Iris pigment epithelial cell (primary cell): ENCODE measurements around the gene ELL.
"Not testable (repeated sequence)": the region's sequence is repeated elsewhere in the genome, so short reads cannot be mapped to it uniquely, and the experiment has no call there.

Source experiments
- DNase-seq: peaks from one replicate; pipeline ENCODE4 v3.0.0-alpha.2; 2011; ENCODE audit warnings: low read depth

ELL gene

DNA sequence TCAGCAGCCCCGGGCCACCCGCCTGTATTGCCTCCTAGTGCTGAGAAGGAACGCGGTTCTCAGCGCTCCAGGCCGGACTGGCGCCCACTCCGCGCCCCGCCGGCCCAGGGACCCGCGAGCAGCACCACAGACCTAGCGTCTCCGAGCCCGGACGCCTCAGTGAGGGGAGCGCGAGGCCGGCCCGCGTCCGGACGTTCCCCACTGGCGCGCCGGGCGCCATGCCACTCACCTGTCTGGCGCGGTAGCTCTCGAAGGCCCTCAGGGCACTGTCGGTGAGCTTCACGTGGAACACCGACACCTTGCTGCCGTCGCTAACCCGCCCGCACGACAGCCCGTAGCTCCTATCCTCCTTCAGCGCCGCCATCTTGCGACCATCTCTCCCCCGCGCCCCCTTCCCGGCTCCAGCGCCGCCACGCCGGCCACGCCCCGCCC, at the start of gene ELL:
Gene ELL, minus strand, starts transcription at position 379 of the 432 bp plus-strand sequence. Its CDS starts 15 bp downstream, at position 364.
- no peak for DNase-seq

DNA sequence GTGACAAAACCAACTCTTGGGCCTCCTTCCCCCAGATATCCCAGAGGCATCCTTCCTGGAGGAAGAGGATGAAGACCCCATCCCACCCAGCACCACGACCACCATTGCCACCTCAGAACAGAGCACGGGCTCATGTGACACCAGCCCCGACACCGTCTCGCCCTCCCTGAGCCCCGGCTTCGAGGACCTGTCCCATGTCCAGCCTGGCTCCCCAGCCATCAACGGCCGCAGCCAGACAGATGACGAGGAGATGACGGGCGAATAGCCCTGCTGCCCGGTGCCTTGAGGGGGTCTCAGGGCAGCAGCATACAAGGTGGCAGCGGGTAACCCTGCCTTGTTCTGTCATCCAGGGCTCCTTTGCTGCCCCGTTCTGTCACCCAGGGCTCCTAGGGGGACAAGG, 46.5 kb upstream of the ELL start:
- DNase-seq, result no peak

DNA sequence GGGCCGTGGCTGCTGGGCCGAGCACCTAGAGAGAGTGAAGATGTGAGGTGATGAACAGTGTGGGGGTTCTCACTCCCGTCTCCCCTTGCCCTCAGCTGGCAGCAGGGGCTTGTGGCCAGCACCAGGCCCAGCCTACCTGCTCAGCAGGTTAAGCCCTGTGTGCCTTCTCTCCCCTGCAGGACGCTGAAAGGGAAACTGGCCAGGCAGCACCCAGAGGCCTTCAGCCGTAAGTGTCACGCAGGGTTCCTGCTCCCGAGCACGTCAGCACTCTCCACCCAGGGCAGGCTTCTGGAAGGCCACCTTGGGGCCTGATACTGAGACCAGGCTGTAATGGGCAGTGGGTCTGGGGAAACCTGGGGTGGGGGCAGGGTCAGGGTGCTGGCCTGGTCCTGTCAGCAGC, 45.1 kb upstream of the ELL start:
- DNase-seq, result no peak

DNA sequence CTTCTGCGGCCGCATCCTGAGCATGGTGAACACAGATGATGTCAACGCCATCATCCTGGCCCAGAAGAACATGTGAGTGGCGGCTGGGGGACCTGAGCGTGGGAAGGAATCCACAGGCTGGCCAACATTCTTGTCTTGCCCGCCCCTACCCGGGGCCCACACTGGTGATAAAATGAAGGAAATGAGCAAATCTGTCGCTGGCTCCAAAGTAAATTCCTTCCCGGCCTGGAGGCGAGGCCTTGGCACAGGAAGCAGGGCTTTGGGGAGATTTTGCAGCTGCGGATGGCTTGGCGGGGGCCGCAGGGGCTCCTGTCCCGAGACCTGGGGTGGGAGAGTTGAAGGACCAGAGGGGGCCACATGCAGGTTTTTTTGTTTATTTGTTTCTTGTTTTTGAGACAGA, 40.2 kb upstream of the ELL start:
- peak; percentile 64 for DNase-seq

DNA sequence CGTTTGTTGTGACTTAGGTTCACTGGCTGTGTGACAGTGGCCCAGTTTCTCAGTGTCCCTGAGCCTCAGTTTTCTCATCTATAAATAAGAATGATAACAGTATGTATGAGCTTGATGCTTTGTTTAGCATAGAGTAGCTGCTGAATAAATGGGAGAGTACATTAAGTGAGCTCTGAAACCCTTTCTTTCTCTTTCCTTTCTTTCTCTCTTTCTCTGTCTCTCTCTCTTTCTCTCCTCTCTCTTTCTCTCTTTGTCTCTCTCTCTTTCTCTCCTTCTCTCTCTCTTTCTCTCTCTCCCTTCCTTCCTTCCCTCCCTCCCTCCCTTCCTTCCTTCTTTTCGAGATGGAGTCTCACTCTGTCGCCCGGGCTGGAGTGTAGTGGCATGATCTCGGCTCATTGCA, 37.8 kb upstream of the ELL start:
- DNase-seq, result no peak

DNA sequence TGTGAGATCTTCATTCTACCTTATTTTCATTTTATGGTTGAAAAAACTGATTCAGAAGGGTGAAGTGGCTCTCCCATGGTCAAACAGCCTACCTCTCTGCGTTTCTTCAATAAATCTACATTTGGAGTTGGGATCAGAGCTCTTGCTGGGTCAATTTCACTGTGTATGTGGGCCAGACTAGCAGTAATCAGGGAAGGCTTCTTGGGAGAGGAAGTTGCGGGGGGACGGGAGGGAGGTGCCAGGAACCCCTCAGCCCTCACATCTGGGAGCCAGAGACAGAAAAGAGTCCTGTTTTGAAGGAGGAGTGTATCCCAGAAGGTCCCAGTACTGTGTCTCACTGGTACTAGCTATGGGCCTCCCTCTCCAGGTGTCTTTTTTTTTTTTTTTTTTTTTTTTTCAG, 36.7 kb upstream of the ELL start:
- no peak for DNase-seq

DNA sequence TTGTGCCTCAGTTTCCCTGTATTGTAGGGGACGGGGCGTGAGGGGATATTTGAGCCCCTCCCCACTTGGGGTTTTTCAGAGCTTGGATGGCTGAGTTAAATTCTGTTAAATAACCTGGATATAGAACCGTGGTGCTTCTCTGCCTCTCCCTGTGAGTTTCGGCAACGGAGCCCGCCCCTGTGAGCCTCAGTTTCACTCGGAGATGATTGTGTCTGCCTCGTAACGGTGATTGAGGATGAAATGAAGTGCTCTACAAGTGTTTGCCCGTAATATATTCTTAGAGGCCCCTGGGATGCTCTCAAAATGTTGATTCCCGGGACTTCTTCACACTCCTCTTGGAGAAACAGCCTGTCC, 36.3 kb upstream of the ELL start:
- DNase-seq, result no peak

DNA sequence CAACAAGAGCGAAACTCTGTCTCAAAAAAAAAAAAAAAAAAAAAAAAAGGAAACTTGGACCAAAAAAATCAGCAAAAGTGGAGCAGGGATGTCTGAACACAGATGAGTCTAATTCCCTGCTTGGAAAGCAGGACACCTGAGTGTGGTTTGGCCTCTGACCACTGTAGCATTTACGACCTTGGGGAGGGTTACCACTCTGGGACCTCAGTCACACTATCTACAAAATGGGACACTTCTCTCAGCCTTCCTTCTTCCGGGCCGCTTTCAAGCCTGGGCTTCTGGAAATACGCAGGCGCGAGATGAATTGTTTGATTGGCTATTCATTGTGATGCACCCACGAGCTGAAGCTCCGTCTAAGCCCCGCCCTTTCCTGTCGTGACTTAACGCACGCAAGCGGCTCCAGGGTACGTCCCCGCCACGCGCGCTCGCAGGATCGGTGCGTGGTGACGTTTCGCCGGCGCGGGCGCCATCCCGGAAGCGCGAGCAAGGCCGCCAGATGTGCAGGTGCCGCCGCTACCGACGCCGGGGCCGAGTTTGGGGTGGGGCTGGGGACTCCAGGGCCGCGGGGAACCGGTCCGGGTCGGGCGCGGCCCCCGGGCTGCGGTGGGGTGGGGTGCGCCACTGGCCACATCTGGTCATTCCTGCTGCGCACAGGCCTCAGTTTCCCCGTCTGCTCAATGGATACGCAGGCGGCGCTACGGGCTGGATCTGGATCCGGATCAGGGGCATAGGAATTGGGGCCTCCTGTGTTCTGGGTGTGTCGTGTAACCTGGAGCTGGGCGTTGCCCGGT, 35.7 kb upstream of the ELL start, which contains the start of gene KXD1:
Gene KXD1, plus strand, starts transcription at position 460 of the 791 bp plus-strand sequence. CDS start 4,187 bp downstream, outside the sequence.
- DNase-seq, result peak; percentile 99

DNA sequence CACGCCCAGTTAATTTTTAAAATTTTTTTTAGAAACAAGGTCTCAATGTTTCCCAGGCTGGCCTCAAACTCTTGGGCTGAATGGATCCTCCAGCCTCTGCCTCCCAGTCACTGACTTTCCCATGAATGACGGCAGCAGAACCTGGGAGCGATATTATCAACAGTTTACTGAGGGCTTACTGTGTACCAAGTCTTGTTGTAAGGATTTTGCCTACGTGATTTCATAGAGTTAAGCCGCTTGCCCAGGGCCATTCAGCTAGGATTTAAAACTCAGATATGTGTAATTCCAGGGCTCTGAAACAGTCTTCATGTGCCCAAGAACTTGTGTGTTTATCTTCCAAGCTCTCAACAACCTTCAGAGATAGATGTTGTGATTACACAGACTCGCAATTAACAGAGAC, 29.8 kb upstream of the ELL start:
- no peak for DNase-seq

DNA sequence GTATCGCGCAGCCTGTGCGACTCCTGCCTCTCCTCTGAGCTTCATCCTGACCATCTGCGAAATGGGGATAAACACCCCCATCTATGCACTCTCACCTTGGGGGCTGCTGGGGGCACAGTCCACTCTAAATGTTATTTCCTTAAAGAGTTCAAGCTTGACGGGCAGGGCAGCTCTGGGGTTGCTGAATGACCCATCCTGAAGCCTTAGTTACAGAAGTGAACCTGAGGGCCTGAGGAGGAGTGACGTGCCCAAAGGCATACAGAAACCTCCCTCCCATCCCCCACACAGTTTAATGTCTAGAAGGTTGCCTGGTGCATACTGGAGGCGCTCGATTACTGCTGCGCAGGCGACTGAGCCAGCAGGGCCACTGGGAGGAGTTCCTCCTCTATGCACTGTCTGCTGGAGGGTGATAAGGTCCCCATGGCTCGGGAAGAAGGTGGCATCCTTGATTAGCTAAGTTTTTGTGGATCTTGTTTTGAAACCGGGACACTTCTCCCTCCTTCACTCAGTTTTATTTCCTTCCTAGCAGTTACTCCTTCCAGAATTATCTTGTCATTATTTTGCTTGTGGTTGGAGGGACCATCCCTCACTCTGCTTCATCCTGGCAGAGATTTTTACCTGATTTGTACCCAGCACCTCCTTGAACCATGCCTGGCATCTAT, 22.1 kb upstream of the ELL start:
- DNase-seq, result peak; percentile 67

DNA sequence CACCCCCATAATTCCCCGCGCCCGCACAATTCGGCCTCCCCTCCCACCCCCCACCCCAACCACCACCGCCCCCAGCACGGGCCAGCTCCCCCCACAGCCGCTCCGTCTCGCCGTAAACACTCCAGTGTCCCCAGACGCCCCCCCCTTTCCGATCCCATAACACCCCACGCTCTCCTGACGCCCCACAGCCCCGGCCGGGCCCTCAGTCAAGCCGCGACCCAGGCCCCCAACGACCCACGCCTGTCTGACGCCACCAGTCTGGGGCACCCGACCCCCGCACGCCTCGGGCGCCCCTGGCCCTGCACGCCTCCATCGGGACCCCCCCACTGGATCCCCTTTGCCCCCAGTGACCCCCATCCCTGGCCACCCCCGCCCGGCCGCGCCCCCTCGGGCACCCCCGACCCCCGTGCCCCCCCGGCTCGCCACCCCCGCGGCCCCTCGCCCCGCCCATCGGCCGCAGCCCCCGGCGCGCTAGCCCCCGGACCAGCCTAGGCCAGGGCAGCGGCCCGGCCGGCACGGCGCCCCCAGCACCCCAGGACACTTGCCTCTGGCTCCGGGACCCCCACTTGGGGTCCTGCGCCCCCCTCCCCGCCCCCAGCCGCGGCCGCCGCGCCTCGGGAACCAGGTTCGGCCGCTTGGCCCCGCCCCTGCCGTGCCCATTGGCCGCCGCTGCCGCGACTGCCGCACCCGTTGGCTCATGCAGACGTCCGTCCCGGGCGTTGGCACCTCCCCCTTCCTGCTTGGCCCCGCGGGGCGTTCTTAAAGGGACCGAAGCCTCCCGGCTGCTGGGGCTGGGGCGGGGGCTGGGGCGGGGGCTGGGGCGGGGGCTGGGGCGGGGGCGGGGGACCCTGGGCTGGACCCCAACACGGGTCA, 21.3 kb upstream of the ELL start, which contains the start of gene FKBP8:
Gene FKBP8, minus strand, starts transcription at position 633 of the 873 bp plus-strand sequence. CDS start 1,603 bp downstream, outside the sequence.
- peak; percentile 86 for DNase-seq

DNA sequence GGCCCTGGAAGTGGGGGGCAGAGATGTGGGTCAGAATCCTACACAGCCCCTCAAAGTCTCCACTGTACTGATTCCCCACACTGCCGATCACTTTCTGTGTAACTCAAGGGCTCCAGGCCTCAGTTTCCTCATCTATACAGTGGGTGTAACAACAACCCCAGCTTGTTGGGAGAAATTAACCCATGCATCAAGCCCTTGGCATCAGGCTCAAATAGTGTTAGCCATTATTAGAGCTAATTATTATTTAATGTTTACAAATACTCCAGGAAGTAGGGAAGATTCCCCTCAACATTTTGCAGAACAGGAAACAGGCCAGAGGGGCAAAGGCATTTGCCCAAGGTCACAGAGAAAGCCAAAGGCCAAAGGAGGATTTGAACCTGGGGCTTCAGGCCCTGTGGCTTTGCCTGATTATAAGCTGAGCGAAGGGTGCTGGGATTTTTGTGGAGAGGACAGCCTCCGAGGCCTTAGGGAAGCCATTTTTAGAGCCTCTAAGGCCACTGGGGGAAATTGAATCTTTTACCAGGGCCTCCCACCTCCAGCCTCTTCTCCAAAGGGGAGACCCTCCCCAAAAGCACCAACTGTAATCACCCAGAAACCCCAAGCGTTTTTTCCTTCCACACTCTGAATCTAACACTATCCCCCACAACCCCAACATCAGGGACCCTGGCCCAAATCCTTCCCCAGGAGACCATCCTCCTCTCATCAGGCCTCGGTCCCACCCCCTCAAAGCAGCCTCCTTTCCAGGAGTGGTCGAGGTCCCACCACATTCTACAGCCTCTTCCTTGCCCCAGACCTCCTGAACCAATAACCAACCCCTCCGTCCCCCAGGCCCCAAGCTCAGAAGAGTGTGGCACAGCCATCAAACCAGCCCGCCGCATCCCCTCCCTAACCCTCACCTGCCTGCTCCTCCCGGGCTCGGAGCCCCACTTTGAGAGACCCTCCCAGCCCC, 20.4 kb upstream of the ELL start:
- no peak for DNase-seq

DNA sequence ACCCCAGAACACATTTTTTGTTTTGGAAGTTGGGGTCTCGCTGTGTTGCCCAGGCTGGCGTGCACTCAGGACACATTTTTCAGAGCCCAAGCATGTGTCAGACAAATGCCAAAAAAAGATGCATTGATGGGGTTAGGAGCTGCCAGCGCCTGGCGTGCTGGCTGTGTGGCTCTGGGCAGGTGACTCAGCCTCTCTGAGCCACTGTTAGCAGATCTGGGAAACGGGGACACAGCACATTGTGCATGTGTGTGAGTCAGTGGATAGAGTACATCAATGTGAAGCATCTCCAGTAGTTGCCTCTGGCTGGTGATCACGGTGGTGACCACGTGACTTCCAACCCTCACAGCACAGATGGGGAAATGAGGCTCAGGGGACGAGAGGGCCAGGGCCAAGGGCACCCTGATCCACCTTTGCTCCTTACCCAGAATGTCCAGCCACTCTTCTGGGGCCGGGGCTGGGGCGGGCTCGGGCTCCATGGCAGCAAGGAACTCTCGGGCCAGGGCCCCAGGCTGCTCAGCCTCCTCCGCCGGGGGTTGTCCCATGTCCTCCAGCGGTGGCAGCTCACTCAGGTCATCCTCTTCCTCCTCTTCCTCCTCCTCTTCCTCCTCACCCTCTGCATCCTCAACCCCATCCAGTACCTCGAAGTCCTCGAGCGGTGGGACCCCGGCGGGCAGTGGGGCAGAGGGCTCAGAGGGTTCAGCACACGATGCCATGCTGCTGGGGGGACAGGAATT, 19.6 kb upstream of the ELL start:
- DNase-seq, result peak; percentile 32

DNA sequence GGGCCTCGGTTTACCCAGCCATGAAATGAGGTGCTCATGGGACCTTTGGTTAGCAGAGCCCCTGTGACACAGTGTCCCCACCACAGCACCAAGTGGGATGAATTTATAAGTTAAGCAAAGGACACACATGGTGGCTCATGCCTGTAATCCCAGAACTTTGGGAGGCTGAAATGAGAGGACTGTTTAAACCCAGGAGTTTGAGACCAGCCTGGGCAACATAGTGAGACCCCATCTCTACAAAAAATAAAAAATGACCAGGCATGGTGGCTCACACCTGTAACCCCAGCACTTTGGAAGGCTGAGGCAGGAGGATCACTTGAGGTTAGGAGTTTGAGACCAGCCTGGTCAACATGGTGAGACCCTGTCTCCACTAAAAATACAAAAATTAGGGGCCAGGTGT, 18.3 kb upstream of the ELL start:
- not testable (repeated sequence) for DNase-seq

DNA sequence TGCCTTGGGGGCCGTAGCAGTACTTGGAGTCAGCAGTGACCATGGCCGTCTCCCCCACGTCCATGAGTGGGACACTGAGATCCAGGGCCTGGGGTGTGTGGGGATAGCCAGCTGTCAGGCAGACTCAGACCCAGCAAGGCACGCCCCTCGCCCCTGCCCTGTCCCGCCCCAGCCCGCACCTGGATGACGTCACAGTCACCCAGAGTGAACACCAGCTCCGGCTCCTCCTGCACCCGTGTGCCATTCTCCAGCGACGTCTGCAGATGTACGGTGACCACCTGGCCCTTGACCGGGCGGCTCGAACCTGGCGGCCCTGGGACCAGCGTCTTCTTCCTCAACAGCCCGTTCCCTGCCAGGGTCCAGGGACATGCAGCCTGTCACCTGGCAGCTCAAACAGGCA, 17.5 kb upstream of the ELL start:
- DNase-seq, result no peak

DNA sequence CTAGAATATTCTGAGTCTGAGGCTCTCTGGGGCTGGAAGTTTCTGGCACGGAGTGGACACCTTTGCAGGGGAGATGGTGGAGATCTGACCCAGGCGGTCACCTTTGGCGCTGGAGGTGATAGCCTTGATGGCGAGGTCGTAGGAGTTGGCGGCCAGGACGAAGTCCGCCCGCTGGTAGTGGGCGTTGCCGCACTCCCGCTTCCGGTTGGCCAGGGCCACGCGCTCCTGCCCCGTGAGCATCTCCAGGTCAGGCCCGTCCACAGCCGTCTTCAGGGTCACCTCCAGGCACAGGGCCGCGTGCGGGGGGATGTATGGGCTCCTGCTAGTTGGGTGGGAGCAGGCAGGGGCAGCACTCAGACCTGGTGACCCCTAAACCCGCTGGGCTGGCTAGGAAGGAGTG, 16.2 kb upstream of the ELL start:
- no peak for DNase-seq

DNA sequence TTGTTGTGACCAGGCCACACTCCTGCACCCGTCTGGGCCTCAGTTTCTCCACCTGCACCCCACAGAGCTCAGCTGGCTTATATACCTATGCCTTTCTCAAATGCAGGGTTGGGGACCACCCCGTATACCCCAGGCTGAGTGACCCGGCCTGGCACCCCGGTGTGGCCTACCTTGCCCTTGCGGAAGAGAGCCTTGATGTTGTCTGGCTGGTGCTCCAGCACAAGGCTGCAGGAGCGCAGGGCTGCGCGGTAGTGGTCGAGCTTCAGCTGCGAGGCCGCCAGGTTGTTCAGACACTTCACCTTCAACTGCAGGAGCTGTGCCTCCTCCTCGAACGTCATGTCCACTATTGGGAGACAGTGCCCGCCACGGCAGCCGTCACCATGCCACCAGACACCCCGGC, 15.6 kb upstream of the ELL start:
- no peak for DNase-seq

DNA sequence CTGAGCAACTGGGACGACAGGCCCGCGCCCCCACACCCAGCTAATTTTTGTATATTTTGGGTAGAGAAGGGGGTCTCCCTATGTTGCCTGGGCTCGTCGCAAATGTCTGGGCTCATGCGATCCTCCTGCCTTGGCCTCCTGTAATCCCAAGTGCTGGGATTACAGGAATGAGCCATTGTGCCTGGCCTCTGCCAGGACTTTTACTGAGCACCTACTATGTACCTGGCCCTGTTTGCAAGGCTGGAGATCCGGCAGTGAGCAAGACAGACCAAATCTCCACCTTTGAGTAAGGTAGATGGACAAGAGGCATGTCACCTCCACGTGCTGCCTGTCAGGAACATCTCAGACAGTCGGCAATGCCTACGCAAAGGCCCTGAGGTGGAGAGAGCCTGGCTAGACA, 14.6 kb upstream of the ELL start:
- no peak for DNase-seq

DNA sequence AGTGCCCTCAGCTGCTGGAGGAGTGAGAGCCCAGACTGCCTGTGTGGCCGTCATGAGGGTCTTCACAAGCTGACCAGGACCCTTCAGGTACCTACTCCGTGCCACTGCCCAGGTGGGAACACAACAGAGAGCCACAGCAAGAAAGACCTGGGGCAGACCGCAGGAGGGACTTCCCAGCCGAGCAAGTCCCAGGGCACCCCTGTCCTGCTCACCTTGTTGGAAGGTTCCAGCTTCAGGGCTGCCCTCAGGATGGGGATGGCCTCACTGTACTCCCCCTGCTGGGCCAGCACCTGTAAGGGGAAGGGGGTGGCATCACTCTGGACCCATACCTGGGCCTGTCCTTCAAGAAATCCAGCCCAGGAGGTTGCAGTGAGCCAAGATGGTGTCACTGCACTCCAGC, 11.2 kb upstream of the ELL start:
- DNase-seq, result no peak

DNA sequence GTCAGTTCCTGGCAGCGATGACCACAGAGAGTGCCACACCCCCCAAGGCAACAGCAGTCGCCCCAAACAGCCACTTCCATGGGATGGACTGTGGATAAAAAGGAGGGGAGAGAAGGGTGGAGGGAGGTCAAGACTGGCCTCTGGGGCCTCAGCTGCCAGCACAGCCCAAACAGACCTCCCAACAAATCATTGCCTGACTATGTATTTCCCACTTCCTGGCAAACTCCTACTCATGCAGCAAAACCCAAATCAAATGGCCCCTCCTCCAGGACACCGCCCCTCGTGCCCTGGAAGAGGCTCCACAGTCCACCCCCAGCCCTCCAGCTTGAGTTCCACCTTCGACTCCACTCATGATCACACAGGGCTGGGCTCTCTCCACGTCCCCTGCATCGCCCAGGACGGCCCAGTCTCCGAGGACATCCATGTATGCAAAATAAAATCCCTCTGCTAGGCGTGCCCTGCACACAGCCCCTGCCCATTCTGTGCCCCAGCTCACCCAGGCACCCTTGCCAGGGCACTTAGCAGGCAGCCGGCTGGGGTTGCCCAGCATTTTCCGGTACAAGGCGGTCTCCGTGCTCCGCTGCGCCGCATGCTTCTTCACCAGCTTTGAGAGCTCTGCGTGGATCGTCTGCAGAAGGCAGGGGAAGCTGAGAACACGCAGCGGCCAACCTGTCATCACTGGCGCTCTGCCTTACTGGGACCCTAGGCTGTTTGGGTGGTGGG, 10.5 kb upstream of the ELL start:
- DNase-seq, result no peak
